Suprapubic skin (tissue), 4 donors: Measurements from ENCODE around the gene SH3GLB1. TPM values are rescaled to one million over a fixed set of nuclear protein-coding genes. Genes with fewer than 3 reads are reported as not detected.

Experiments
- DNase-seq, 2 donors: peaks; one replicate each; pipeline ENCODE4 v3.0.0-alpha.2; 2019; ENCODE audit warnings: low spot score in 2 of 2
- H3K27ac ChIP-seq: fragments of 200-600 bp; sonication (generic); one replicate; pipeline ENCODE4 v1.5.1; 2019
- H3K27me3 ChIP-seq: fragments of 200-600 bp; sonication (generic); one replicate; pipeline ENCODE4 v1.5.1; 2019
- H3K36me3 ChIP-seq: fragments of 200-600 bp; sonication (generic); one replicate; pipeline ENCODE4 v1.5.1; 2019
- H3K4me1 ChIP-seq: fragments of 200-600 bp; sonication (generic); one replicate; pipeline ENCODE4 v1.5.1; 2019
- H3K4me3 ChIP-seq: fragments of 200-600 bp; sonication (generic); one replicate; pipeline ENCODE4 v1.5.1; 2019; ENCODE audit warnings: mild to moderate bottlenecking
- H3K9me3 ChIP-seq: fragments of 200-600 bp; sonication (generic); one replicate; pipeline ENCODE4 v1.5.1; 2019
- CTCF ChIP-seq, 2 donors: fragments of 200-600 bp in 1 of 2; fragments of 450-650 bp in 1 of 2; sonication (generic) in 1 of 2; IDR thresholded peaks; one replicate each; pipeline ENCODE4 v1.5.1; 2016 to 2019; ENCODE audit warnings: antibody characterized with exemption in 2 of 2, mild to moderate bottlenecking in 1 of 2, moderate library complexity in 1 of 2
- EP300 ChIP-seq: sonication (generic); formaldehyde crosslinking; IDR thresholded peaks from one replicate; pipeline ENCODE4 v1.6.1; 2017; ENCODE audit warnings: antibody characterized with exemption
- POLR2A ChIP-seq, 2 donors: fragments of 450-650 bp; IDR thresholded peaks; one replicate each; pipeline ENCODE4 v1.6.1; 2017; ENCODE audit warnings: antibody characterized with exemption in 2 of 2, mild to moderate bottlenecking in 2 of 2, moderate library complexity in 2 of 2
- POLR2AphosphoS5 ChIP-seq, 3 donors: sonication (generic); formaldehyde crosslinking; IDR thresholded peaks; one replicate each; pipeline ENCODE4 v1.6.1; 2017; ENCODE audit warnings: antibody characterized with exemption in 3 of 3
- WGBS: methylation state at CpG from one replicate; pipeline ENCODE4 v1.1.5; 2018; 5-methylcytosine and 5-hydroxymethylcytosine counted together
- total RNA-seq, 4 donors: library from RNA; depleted of rRNA; stranded (reverse); fragments of >200 nt; gene quantifications; one replicate each; pipeline ENCODE4 v1.1.0, GENCODE V29; 2016

SH3GLB1 gene
- total RNA-seq, 4 donors from 2014 or later: 41.4 to 65.3 (median 52.4) TPM

DNA sequence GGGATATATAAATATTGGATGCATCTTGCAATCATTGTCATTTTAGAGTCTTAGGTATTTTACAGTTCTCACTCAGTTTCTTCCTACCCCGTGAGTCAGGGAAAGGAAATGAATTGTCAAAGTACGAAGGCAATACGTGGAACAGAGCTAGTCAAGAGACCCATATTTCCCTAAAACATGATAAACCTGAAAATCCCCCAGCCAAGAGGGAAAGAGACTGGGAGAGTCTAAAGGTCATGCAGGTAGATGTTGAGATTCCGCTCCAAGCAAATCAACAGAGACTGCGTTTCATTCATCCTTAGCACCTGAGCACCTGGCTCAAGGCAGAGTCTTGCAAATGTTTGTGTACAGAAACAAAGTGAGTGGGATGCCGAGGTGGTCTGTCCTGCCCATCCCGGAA lies 58.0 kb downstream of the SH3GLB1 start:
- Histone ChIP-seq H3K4me1 (peaks cover 10% of the 10 kb centered on the region), H3K4me3 (no peak overlapping the region), H3K9me3 (no peaks in the 10 kb centered on the region), H3K27ac (no peak overlapping the region), H3K36me3 (no peaks in the 10 kb centered on the region), H3K27me3 (no peaks in the 10 kb centered on the region)
- 81% methylated on average over 7 of the region's 7 CpGs for WGBS
- DNase-seq: no peak
- no peak for TF ChIP-seq EP300
- TF ChIP-seq CTCF (IDR thresholded peaks at IDR 0.05): no peak
- TF ChIP-seq POLR2AphosphoS5 (IDR thresholded peaks at IDR 0.05): no peak
- no peak for TF ChIP-seq POLR2A (IDR thresholded peaks at IDR 0.05)

DNA sequence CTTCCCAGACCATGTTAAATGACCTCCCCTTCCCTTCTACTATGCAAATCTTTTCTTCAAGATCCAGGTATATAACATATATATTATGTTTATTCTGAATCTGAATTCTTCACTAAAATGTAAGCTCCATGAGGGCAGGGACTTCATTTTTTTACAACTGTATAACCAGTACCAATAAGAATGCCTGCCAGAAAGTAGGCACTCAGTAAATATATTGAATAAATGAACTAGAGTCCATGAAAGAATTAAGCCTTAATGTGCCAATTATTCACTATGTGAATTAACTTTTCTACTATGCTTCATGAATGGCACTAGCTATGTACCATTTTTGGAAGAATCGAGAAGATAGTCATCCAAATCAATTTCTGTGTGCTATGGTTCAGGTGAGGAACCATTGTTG lies 60.1 kb downstream of the SH3GLB1 start:
- DNase-seq: no peak
- no peaks in the 10 kb centered on the region for H3K27me3 ChIP-seq
- no peaks in the 10 kb centered on the region for H3K4me1 ChIP-seq
- H3K9me3 ChIP-seq: no peaks in the 10 kb centered on the region
- TF ChIP-seq POLR2A (IDR thresholded peaks at IDR 0.05) (no peak), CTCF (IDR thresholded peaks at IDR 0.05) (no peak), POLR2AphosphoS5 (IDR thresholded peaks at IDR 0.05) (no peak), EP300 (no peak)
- no peaks in the 10 kb centered on the region for H3K36me3 ChIP-seq
- 88% methylated on average over 1 of the region's 1 CpG for WGBS
- no peak overlapping the region for H3K4me3 ChIP-seq
- H3K27ac ChIP-seq: no peak overlapping the region

- Histone ChIP-seq H3K27ac (no peak overlapping the region), H3K9me3 (no peaks in the 10 kb centered on the region), H3K4me3 (no peak overlapping the region), H3K27me3 (no peaks in the 10 kb centered on the region), H3K4me1 (no peaks in the 10 kb centered on the region), H3K36me3 (no peaks in the 10 kb centered on the region)
- no peak for DNase-seq
- 46% methylated on average over 2 of the region's 2 CpGs for WGBS
- TF ChIP-seq POLR2A (IDR thresholded peaks at IDR 0.05) (no peak), EP300 (no peak), CTCF (IDR thresholded peaks at IDR 0.05) (no peak), POLR2AphosphoS5 (IDR thresholded peaks at IDR 0.05) (no peak)
Observed at GRCh38 chr1:86765073-86765472, 60.7 kb downstream of the SH3GLB1 start.

DNA sequence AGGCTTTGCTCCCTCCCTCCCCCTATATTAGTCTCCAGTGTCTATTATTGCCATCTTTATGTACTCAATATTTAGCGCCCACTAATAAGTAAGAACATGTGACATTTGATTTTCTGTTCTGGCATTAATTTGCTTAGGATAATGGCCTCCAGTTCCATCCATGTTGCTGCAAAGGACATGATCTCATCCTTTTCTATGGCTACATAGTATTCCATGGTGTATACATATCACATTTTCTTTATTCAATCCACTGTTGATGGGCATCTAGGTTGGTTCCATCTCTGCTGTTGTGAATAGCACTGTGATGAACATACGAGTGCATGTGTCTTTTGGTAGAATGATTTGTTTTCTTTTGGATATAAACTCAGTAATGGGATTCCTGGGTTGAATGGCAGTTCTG lies 61.3 kb downstream of the SH3GLB1 start:
- no peak overlapping the region for H3K4me3 ChIP-seq
- TF ChIP-seq POLR2A (IDR thresholded peaks at IDR 0.05) (no peak), EP300 (no peak), POLR2AphosphoS5 (IDR thresholded peaks at IDR 0.05) (no peak), CTCF (IDR thresholded peaks at IDR 0.05) (no peak)
- no peaks in the 10 kb centered on the region for H3K9me3 ChIP-seq
- H3K27me3 ChIP-seq: no peaks in the 10 kb centered on the region
- H3K27ac ChIP-seq: no peak overlapping the region
- no peaks in the 10 kb centered on the region for H3K36me3 ChIP-seq
- 91% methylated on average over 2 of the region's 2 CpGs for WGBS
- no peaks in the 10 kb centered on the region for H3K4me1 ChIP-seq
- DNase-seq: no peak

DNA sequence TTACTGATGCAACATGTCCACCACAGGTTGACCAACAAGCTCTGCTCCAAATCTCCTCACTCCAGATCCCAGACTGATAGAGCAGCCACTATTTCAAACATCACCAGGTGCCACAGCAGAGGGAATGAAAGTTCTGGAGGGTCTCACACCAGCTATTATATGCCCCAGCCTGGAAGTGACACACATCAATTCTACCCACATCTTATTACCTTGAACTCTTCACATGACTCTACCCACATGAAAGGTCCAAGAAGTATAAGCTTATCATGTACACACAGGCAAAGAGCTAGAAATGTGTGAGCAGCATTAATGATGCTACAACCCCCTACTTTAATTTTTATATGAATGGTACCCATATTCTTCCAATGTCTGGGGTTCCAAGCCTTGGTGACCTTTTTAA lies 64.2 kb downstream of the SH3GLB1 start:
- no peaks in the 10 kb centered on the region for H3K27me3 ChIP-seq
- H3K27ac ChIP-seq: no peak overlapping the region
- no peak overlapping the region for H3K4me3 ChIP-seq
- no peaks in the 10 kb centered on the region for H3K36me3 ChIP-seq
- H3K9me3 ChIP-seq: no peaks in the 10 kb centered on the region
- TF ChIP-seq EP300 (no peak), POLR2A (IDR thresholded peaks at IDR 0.05) (no peak), POLR2AphosphoS5 (IDR thresholded peaks at IDR 0.05) (no peak), CTCF (IDR thresholded peaks at IDR 0.05) (no peak)
- H3K4me1 ChIP-seq: no peaks in the 10 kb centered on the region
- DNase-seq: no peak
